Epithelial cell of proximal tubule (primary cell): ENCODE measurements around the gene SBNO1. TPM values are rescaled to one million over a fixed set of nuclear protein-coding genes. Genes with fewer than 3 reads are reported as not detected.

Experiments used
- total RNA-seq: library from RNA; depleted of rRNA; stranded (reverse); fragments of >200 nt; gene quantifications from 2 replicates; pipeline ENCODE4 v1.2.3, GENCODE V29; 2015

SBNO1 gene
- total RNA-seq, 1 donor from 2014 or later: 17.8 TPM

Other genes starting within 250 kb of the SBNO1 start
- gene PITPNM2, start 213.8 kb downstream of the SBNO1 start, total RNA-seq: 4.1 and 4.6 TPM in 2 replicates
- gene MPHOSPH9, start 131.7 kb downstream of the SBNO1 start, total RNA-seq: 47.8 and 52.6 TPM in 2 replicates
- gene MTRFR, start 131.4 kb downstream of the SBNO1 start, total RNA-seq: 13.8 and 31.2 TPM in 2 replicates
- gene CDK2AP1, start 93.0 kb downstream of the SBNO1 start, total RNA-seq: 236 and 247 TPM in 2 replicates
- 48.3 and 63.9 TPM in 2 replicates for gene KMT5A, start 19.3 kb upstream of the SBNO1 start, total RNA-seq
- gene RILPL2, start 71.8 kb upstream of the SBNO1 start, total RNA-seq: 1.7 and 3.5 TPM in 2 replicates
- 12.0 and 22.7 TPM in 2 replicates for gene SNRNP35, start 93.3 kb upstream of the SBNO1 start, total RNA-seq
- gene RILPL1, start 168.9 kb upstream of the SBNO1 start, total RNA-seq: 9.5 and 21.2 TPM in 2 replicates
- 139 and 186 TPM in 2 replicates for gene TMED2, start 219.7 kb upstream of the SBNO1 start, total RNA-seq
- gene DDX55, start 237.3 kb upstream of the SBNO1 start, total RNA-seq: 20.6 and 28.3 TPM in 2 replicates